Suprapubic skin (tissue), 4 donors: ENCODE results near the gene COL20A1. TPM values are rescaled to one million over a fixed set of nuclear protein-coding genes. Genes with fewer than 3 reads are reported as not detected.
A peak's percentile ranks its signal among the peaks of the same experiment; 100 is the strongest.

Source experiments
- DNase-seq, 2 donors: peaks; one replicate each; pipeline ENCODE4 v3.0.0-alpha.2; 2019; ENCODE audit warnings: low spot score in 2 of 2
- H3K27ac ChIP-seq: fragments of 200-600 bp; sonication (generic); one replicate; pipeline ENCODE4 v1.5.1; 2019
- H3K27me3 ChIP-seq: fragments of 200-600 bp; sonication (generic); one replicate; pipeline ENCODE4 v1.5.1; 2019
- H3K36me3 ChIP-seq: fragments of 200-600 bp; sonication (generic); one replicate; pipeline ENCODE4 v1.5.1; 2019
- H3K4me1 ChIP-seq: fragments of 200-600 bp; sonication (generic); one replicate; pipeline ENCODE4 v1.5.1; 2019
- H3K4me3 ChIP-seq: fragments of 200-600 bp; sonication (generic); one replicate; pipeline ENCODE4 v1.5.1; 2019; ENCODE audit warnings: mild to moderate bottlenecking
- H3K9me3 ChIP-seq: fragments of 200-600 bp; sonication (generic); one replicate; pipeline ENCODE4 v1.5.1; 2019
- CTCF ChIP-seq, 2 donors: fragments of 200-600 bp in 1 of 2; fragments of 450-650 bp in 1 of 2; sonication (generic) in 1 of 2; IDR thresholded peaks; one replicate each; pipeline ENCODE4 v1.5.1; 2016 to 2019; ENCODE audit warnings: antibody characterized with exemption in 2 of 2, mild to moderate bottlenecking in 1 of 2, moderate library complexity in 1 of 2
- EP300 ChIP-seq: sonication (generic); formaldehyde crosslinking; IDR thresholded peaks from one replicate; pipeline ENCODE4 v1.6.1; 2017; ENCODE audit warnings: antibody characterized with exemption
- POLR2A ChIP-seq, 2 donors: fragments of 450-650 bp; IDR thresholded peaks; one replicate each; pipeline ENCODE4 v1.6.1; 2017; ENCODE audit warnings: antibody characterized with exemption in 2 of 2, mild to moderate bottlenecking in 2 of 2, moderate library complexity in 2 of 2
- POLR2AphosphoS5 ChIP-seq, 3 donors: sonication (generic); formaldehyde crosslinking; IDR thresholded peaks; one replicate each; pipeline ENCODE4 v1.6.1; 2017; ENCODE audit warnings: antibody characterized with exemption in 3 of 3
- WGBS: methylation state at CpG from one replicate; pipeline ENCODE4 v1.1.5; 2018; 5-methylcytosine and 5-hydroxymethylcytosine counted together
- total RNA-seq, 4 donors: library from RNA; depleted of rRNA; stranded (reverse); fragments of >200 nt; gene quantifications; one replicate each; pipeline ENCODE4 v1.1.0, GENCODE V29; 2016

Gene COL20A1
- total RNA-seq, 4 donors from 2014 or later: not detected

- DNase-seq: no peak
- H3K36me3 ChIP-seq: peaks cover 41% of the 10 kb centered on the region
- peak overlapping the region; percentile 90 for H3K4me3 ChIP-seq
- no peaks in the 10 kb centered on the region for H3K9me3 ChIP-seq
- peaks cover 26% of the 10 kb centered on the region for H3K4me1 ChIP-seq
- no peak overlapping the region for H3K27ac ChIP-seq
- 66% methylated on average over 14 of the region's 17 CpGs for whole genome bisulfite sequencing
- no peaks in the 10 kb centered on the region for H3K27me3 ChIP-seq
- TF ChIP-seq POLR2AphosphoS5 (IDR thresholded peaks at IDR 0.05) (no peak), CTCF (IDR thresholded peaks at IDR 0.05) (no peak), POLR2A (IDR thresholded peaks at IDR 0.05) (no peak)
Observed at GRCh38 chr20:63274381-63275228, 18.4 kb upstream of the COL20A1 start.

- no peak for TF ChIP-seq EP300
- TF ChIP-seq POLR2A (IDR thresholded peaks at IDR 0.05): no peak
- no peak for TF ChIP-seq POLR2AphosphoS5 (IDR thresholded peaks at IDR 0.05)
- TF ChIP-seq CTCF (IDR thresholded peaks at IDR 0.05): no peak
- H3K4me3 ChIP-seq: no peak overlapping the region
- DNase-seq: no peak
- H3K27me3 ChIP-seq: no peaks in the 10 kb centered on the region
- WGBS: 96% methylated on average over 17 of the region's 18 CpGs
- peaks cover 26% of the 10 kb centered on the region for H3K4me1 ChIP-seq
- H3K9me3 ChIP-seq: no peaks in the 10 kb centered on the region
- peaks cover 52% of the 10 kb centered on the region for H3K36me3 ChIP-seq
- H3K27ac ChIP-seq: no peak overlapping the region
Observed at GRCh38 chr20:63275825-63276224, 17.2 kb upstream of the COL20A1 start.

GRCh38 chr20:63276956-63277355 lies 16.0 kb upstream of the COL20A1 start:
- TF ChIP-seq POLR2A (IDR thresholded peaks at IDR 0.05): no peak
- no peak for TF ChIP-seq EP300
- TF ChIP-seq POLR2AphosphoS5 (IDR thresholded peaks at IDR 0.05): no peak
- TF ChIP-seq CTCF (IDR thresholded peaks at IDR 0.05): no peak

GRCh38 chr20:63277466-63278272 lies 15.3 kb upstream of the COL20A1 start:
- DNase-seq: no peak
- Histone ChIP-seq H3K4me1 (peaks cover 18% of the 10 kb centered on the region), H3K9me3 (no peaks in the 10 kb centered on the region), H3K27me3 (no peaks in the 10 kb centered on the region), H3K4me3 (no peak overlapping the region), H3K27ac (no peak overlapping the region), H3K36me3 (peaks cover 71% of the 10 kb centered on the region)
- TF ChIP-seq POLR2AphosphoS5 (IDR thresholded peaks at IDR 0.05) (no peak), POLR2A (IDR thresholded peaks at IDR 0.05) (no peak), EP300 (no peak), CTCF (IDR thresholded peaks at IDR 0.05) (no peak)
- WGBS: 87% methylated on average over 9 of the region's 30 CpGs

More at GRCh38 chr20:63276956-63277355, 16.0 kb upstream of the COL20A1 start:
- Histone ChIP-seq H3K9me3 (no peaks in the 10 kb centered on the region), H3K27me3 (no peaks in the 10 kb centered on the region), H3K4me3 (no peak overlapping the region), H3K36me3 (peaks cover 63% of the 10 kb centered on the region), H3K27ac (no peak overlapping the region), H3K4me1 (peaks cover 21% of the 10 kb centered on the region)
- no peak for DNase-seq
- WGBS: 89% methylated on average over 12 of the region's 20 CpGs

- TF ChIP-seq POLR2AphosphoS5 (IDR thresholded peaks at IDR 0.05) (no peak), CTCF (IDR thresholded peaks at IDR 0.05) (no peak), POLR2A (IDR thresholded peaks at IDR 0.05) (no peak), EP300 (no peak)
- H3K27me3 ChIP-seq: no peaks in the 10 kb centered on the region
- H3K4me3 ChIP-seq: no peak overlapping the region
- no peak overlapping the region for H3K27ac ChIP-seq
- 84% methylated on average over 7 of the region's 17 CpGs for WGBS
- no peak for DNase-seq
- H3K9me3 ChIP-seq: no peaks in the 10 kb centered on the region
- peaks cover 11% of the 10 kb centered on the region for H3K4me1 ChIP-seq
- H3K36me3 ChIP-seq: peaks cover 80% of the 10 kb centered on the region
Observed at GRCh38 chr20:63278661-63279060, 14.3 kb upstream of the COL20A1 start.
